Right lung (tissue), 5 donors: ENCODE measurements around the gene IMPG2. TPM values are rescaled to one million over a fixed set of nuclear protein-coding genes. Genes with fewer than 3 reads are reported as not detected.
A peak's percentile ranks its signal among the peaks of the same experiment; 100 is the strongest.

Experiments used
- DNase-seq, 2 donors: peaks; one replicate each; pipeline ENCODE4 v3.0.0-alpha.2; 2013
- polyA plus RNA-seq, 5 donors: library from polyadenylated mRNA; unstranded; fragments of 120-200 nt; gene quantifications; one replicate each; pipeline versions ENCODE4 v1.2.1 to v1.2.3, GENCODE V29; 2013; ENCODE audit warnings: inconsistent platforms in 1 of 5, low replicate concordance in 1 of 5; ENCODE audit not compliant: insufficient read length in 5 of 5, insufficient read depth in 1 of 5

Gene IMPG2
- polyA plus RNA-seq, 5 donors = 0.68 to 0.80 (median 0.71) TPM

GRCh38 chr3:101273608-101274007, 46.8 kb downstream of the IMPG2 start:
- DNase-seq = no peak

GRCh38 chr3:101273156-101273555, 47.2 kb downstream of the IMPG2 start:
- DNase-seq = no peak

GRCh38 chr3:101271728-101272127, 48.6 kb downstream of the IMPG2 start:
- no peak for DNase-seq

GRCh38 chr3:101270149-101270548, 50.2 kb downstream of the IMPG2 start:
- DNase-seq = no peak

- no peak for DNase-seq
Observed at GRCh38 chr3:101268971-101269671, 51.3 kb downstream of the IMPG2 start.

GRCh38 chr3:101268141-101268540, 52.2 kb downstream of the IMPG2 start:
- no peak for DNase-seq

- DNase-seq = no peak
Observed at GRCh38 chr3:101266566-101266965, 53.8 kb downstream of the IMPG2 start.

- DNase-seq = no peak
Observed at GRCh38 chr3:101266071-101266470, 54.3 kb downstream of the IMPG2 start.

GRCh38 chr3:101262393-101263240, 57.8 kb downstream of the IMPG2 start:
- no peak for DNase-seq

- no peak for DNase-seq
Observed at GRCh38 chr3:101261506-101261905, 58.9 kb downstream of the IMPG2 start.

- no peak for DNase-seq
Observed at GRCh38 chr3:101259485-101260341, 60.7 kb downstream of the IMPG2 start.

- DNase-seq = peak in 1 of 2 donors; percentile 32
Observed at GRCh38 chr3:101256511-101256910, 63.9 kb downstream of the IMPG2 start.

GRCh38 chr3:101255441-101255840, 64.9 kb downstream of the IMPG2 start:
- DNase-seq = no peak

- no peak for DNase-seq
Observed at GRCh38 chr3:101253396-101253795, 67.0 kb downstream of the IMPG2 start.

GRCh38 chr3:101252945-101253344, 67.4 kb downstream of the IMPG2 start:
- DNase-seq = no peak

GRCh38 chr3:101252307-101252706, 68.1 kb downstream of the IMPG2 start:
- no peak for DNase-seq

- peak; percentile 10 to 27 for DNase-seq
Observed at GRCh38 chr3:101251441-101251840, 68.9 kb downstream of the IMPG2 start.

GRCh38 chr3:101249522-101249921, 70.9 kb downstream of the IMPG2 start:
- no peak for DNase-seq

- DNase-seq = peak in 1 of 2 donors; percentile 8
Observed at GRCh38 chr3:101248736-101249135, 71.6 kb downstream of the IMPG2 start.

GRCh38 chr3:101244212-101244575, 76.2 kb downstream of the IMPG2 start:
- DNase-seq = no peak

- no peak for DNase-seq
Observed at GRCh38 chr3:101243285-101244211, 76.8 kb downstream of the IMPG2 start.
